ENCODE data around the gene EXD3. TPM values are rescaled to one million over a fixed set of nuclear protein-coding genes. Genes with fewer than 3 reads are reported as not detected.
A peak's percentile ranks its signal among the peaks of the same experiment; 100 is the strongest.
"Not testable (repeated sequence)": the region's sequence is repeated elsewhere in the genome, so short reads cannot be mapped to it uniquely, and the experiment has no call there.

EXD3 gene
- total RNA-seq (7.5 TPM), polyA plus RNA-seq (12.0 TPM)

- WGBS, result under 1% methylated on average over 111 of the region's 113 CpGs
- H3K27ac ChIP-seq (ENCODE audit: low read depth), result peak within 1 kb of the TSS; percentile 80
Observed at GRCh38 chr9:137422604-137423513, at the start of gene EXD3, which contains the start of gene NOXA1. Gene EXD3 (minus strand): TSS chr9:137423162. CDS start chr9:137395357, 27,805 bp downstream. Gene NOXA1 (plus strand): TSS chr9:137423393. CDS start chr9:137423530, 137 bp downstream.

DNA sequence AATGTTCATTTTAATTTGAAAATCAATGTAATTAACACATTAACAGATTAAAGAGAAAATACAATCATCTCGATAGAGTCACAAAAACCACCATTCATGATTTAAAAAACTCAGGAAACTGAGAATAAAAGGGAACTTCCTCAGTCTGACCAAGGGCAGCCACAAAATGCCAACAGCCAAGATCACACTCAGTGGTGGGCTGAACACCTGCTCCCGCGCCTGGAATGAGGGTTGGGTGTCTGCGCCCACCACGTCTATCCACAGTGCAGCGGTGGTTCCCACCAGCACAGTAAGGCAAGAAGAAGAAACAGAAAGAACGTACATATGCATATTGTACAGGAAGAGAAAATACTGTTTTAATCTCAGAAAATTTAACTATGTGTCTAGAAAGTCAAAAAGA, 47.8 kb upstream of the EXD3 start:
- Histone ChIP-seq H3K4me1 (ENCODE audit: insufficient read depth) (no peaks in the 10 kb centered on the region), H3K4me3 (ENCODE audit: low read depth, low read length) (no peak overlapping the region), H3K27ac (ENCODE audit: low read depth) (no peak overlapping the region), H3K36me3 (ENCODE audit: insufficient read depth) (no peaks in the 10 kb centered on the region)
- WGBS, result 78% methylated on average over 7 of the region's 7 CpGs
- no peak for DNase-seq (ENCODE audit: extremely low spot score)

More at GRCh38 chr9:137422604-137423513, at the start of gene EXD3, which contains the start of gene NOXA1:
- peak; percentile 71 for DNase-seq (ENCODE audit: extremely low spot score)
- Histone ChIP-seq H3K36me3 (ENCODE audit: insufficient read depth) (no peaks in the 10 kb centered on the region), H3K4me1 (ENCODE audit: insufficient read depth) (no peaks in the 10 kb centered on the region), H3K4me3 (ENCODE audit: low read depth, low read length) (peak within 1 kb of the TSS; percentile 97)

- WGBS, result 96% methylated on average over 7 of the region's 7 CpGs
- H3K4me1 ChIP-seq (ENCODE audit: insufficient read depth), result no peaks in the 10 kb centered on the region
- no peak for DNase-seq (ENCODE audit: extremely low spot score)
- H3K27ac ChIP-seq (ENCODE audit: low read depth), result no peak overlapping the region
- no peak overlapping the region for H3K4me3 ChIP-seq (ENCODE audit: low read depth, low read length)
- no peaks in the 10 kb centered on the region for H3K36me3 ChIP-seq (ENCODE audit: insufficient read depth)
Observed at GRCh38 chr9:137467896-137468295, 44.9 kb upstream of the EXD3 start.

- 93% methylated on average over 16 of the region's 16 CpGs for WGBS
- Histone ChIP-seq H3K4me1 (ENCODE audit: insufficient read depth) (no peaks in the 10 kb centered on the region), H3K27ac (ENCODE audit: low read depth) (no peak overlapping the region), H3K36me3 (ENCODE audit: insufficient read depth) (no peaks in the 10 kb centered on the region), H3K4me3 (ENCODE audit: low read depth, low read length) (no peak overlapping the region)
- DNase-seq (ENCODE audit: extremely low spot score), result no peak
Observed at GRCh38 chr9:137467161-137467581, 44.2 kb upstream of the EXD3 start.

DNA sequence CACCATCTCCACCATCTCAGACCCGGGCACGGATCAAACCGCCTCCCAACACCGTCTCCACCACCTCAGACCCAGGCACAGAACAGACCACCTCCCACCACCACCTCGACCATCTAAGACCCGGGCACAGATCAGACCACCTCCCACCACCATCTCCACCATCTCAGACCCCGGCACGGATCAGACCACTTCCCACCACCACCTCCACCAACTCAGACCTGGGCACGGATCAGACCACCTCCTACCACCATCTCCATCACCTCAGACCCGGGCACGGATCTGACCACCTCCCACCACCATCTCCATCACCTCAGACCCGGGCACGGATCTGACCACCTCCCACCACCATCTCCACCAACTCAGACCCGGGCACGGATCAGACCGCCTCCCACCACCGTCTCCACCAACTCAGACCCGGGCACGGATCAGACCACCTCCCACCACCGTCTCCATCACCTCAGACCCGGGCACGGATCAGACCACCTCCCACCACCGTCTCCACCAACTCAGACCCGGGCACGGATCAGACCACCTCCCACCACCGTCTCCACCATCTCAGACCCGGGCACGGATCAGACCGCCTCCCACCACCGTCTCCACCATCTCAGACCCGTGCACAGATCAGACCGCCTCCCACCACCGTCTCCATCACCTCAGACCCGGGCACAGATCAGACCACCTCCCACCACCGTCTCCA, 43.6 kb upstream of the EXD3 start:
- not testable (repeated sequence) for DNase-seq (ENCODE audit: extremely low spot score); H3K27ac ChIP-seq (ENCODE audit: low read depth); H3K4me1 ChIP-seq (ENCODE audit: insufficient read depth); H3K36me3 ChIP-seq (ENCODE audit: insufficient read depth); H3K4me3 ChIP-seq (ENCODE audit: low read depth, low read length)
- WGBS, result 93% methylated on average over 35 of the region's 35 CpGs

DNA sequence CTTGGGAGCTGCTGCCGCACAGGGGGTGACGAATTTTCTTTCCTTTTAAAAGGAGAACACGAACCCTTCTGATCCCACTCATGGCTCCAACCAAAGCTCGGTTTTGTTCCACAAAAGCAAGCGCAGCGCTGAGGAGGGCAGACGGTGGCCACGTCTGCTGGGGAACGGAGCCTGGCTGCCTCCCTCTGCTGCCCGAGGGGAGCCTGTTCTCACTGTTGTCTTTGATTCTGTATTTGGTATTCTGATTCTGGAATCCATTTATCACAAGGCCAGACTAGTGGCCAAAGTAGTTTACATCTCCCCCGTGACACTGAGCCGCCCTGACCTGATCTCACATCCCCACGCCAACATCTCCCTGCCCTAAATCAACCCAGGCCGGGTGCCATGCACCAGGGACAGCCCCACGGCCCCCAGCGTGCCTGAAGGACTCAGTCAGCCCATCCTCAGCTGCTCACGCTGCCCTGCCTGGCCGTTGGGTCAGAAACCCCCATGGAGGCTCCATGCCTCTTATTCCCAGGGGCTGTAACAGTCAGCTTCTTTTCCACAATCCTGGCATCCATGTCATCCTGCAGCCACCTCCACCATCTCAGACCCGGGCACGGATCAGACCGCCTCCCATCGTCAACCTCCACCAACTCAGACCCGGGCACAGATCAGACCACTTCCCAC, 42.9 kb upstream of the EXD3 start:
- Histone ChIP-seq H3K4me3 (ENCODE audit: low read depth, low read length) (no peak overlapping the region), H3K4me1 (ENCODE audit: insufficient read depth) (no peaks in the 10 kb centered on the region), H3K36me3 (ENCODE audit: insufficient read depth) (no peaks in the 10 kb centered on the region), H3K27ac (ENCODE audit: low read depth) (no peak overlapping the region)
- no peak for DNase-seq (ENCODE audit: extremely low spot score)
- 89% methylated on average over 23 of the region's 23 CpGs for WGBS

GRCh38 chr9:137465000-137465719, 42.2 kb upstream of the EXD3 start:
- Histone ChIP-seq H3K4me3 (ENCODE audit: low read depth, low read length) (no peak overlapping the region), H3K27ac (ENCODE audit: low read depth) (no peak overlapping the region), H3K36me3 (ENCODE audit: insufficient read depth) (no peaks in the 10 kb centered on the region), H3K4me1 (ENCODE audit: insufficient read depth) (no peaks in the 10 kb centered on the region)
- DNase-seq (ENCODE audit: extremely low spot score), result no peak
- WGBS, result 92% methylated on average over 23 of the region's 23 CpGs

GRCh38 chr9:137464291-137464999, 41.5 kb upstream of the EXD3 start:
- 93% methylated on average over 28 of the region's 28 CpGs for WGBS
- Histone ChIP-seq H3K27ac (ENCODE audit: low read depth) (no peak overlapping the region), H3K4me1 (ENCODE audit: insufficient read depth) (no peaks in the 10 kb centered on the region), H3K4me3 (ENCODE audit: low read depth, low read length) (no peak overlapping the region), H3K36me3 (ENCODE audit: insufficient read depth) (no peaks in the 10 kb centered on the region)
- no peak for DNase-seq (ENCODE audit: extremely low spot score)

GRCh38 chr9:137463931-137464290, 40.9 kb upstream of the EXD3 start:
- Histone ChIP-seq H3K4me1 (ENCODE audit: insufficient read depth) (no peaks in the 10 kb centered on the region), H3K4me3 (ENCODE audit: low read depth, low read length) (no peak overlapping the region), H3K36me3 (ENCODE audit: insufficient read depth) (no peaks in the 10 kb centered on the region), H3K27ac (ENCODE audit: low read depth) (no peak overlapping the region)
- WGBS, result 97% methylated on average over 18 of the region's 18 CpGs
- DNase-seq (ENCODE audit: extremely low spot score), result no peak

GRCh38 chr9:137462986-137463930, 40.3 kb upstream of the EXD3 start:
- H3K4me3 ChIP-seq (ENCODE audit: low read depth, low read length), result no peak overlapping the region
- H3K4me1 ChIP-seq (ENCODE audit: insufficient read depth), result no peaks in the 10 kb centered on the region
- H3K27ac ChIP-seq (ENCODE audit: low read depth), result no peak overlapping the region
- no peak for DNase-seq (ENCODE audit: extremely low spot score)
- H3K36me3 ChIP-seq (ENCODE audit: insufficient read depth), result no peaks in the 10 kb centered on the region
- WGBS, result 93% methylated on average over 30 of the region's 30 CpGs

DNA sequence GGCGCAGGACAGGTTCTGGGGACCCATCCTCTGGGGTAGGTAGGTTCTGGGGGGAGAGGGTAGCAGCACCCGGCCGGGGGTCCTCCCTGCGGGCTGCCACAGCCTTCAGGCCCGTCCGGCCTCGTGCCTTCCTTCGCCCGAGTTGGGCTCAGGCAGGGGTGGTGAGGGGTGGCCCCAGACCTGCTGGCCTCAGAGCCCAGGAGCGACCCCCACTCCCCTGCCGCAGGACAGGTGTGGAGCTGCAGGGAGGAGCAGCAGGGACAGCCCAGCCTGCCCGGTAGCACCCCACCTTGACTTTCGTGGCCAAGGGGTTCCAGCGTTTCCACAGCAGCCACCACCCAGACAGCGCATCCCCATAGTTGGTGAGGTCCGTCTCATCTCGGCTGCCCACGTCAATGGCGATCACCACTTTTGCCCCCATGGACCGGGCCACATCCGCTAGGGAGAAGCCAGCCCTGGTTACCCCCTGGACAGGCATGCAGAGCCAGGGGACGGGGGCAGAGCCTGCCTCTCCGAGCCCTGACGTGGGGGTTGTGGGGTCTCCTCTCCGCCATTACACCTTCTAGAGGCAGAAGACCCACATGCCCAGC, 39.5 kb upstream of the EXD3 start:
- Histone ChIP-seq H3K4me1 (ENCODE audit: insufficient read depth) (no peaks in the 10 kb centered on the region), H3K36me3 (ENCODE audit: insufficient read depth) (no peaks in the 10 kb centered on the region), H3K4me3 (ENCODE audit: low read depth, low read length) (no peak overlapping the region), H3K27ac (ENCODE audit: low read depth) (no peak overlapping the region)
- no peak for DNase-seq (ENCODE audit: extremely low spot score)
- 92% methylated on average over 25 of the region's 25 CpGs for WGBS

Data from urinary bladder (tissue), 4 donors.